Endothelial cell of umbilical vein (primary cell): ENCODE measurements around the gene MOB3A. TPM values are rescaled to one million over a fixed set of nuclear protein-coding genes. Genes with fewer than 3 reads are reported as not detected.
"Not testable (repeated sequence)": the region's sequence is repeated elsewhere in the genome, so short reads cannot be mapped to it uniquely, and the experiment has no call there.

ENCODE experiments used
- BruUV-seq: library from RNA; stranded (reverse); fragments of 400-500 nt; replicated peaks from 2 replicates; lab custom pipeline; 2021; lab: Mats Ljungman, UMichigan
- CTCF ChIA-PET: fragments of 300-600, 350-600 bp; sonication (Branson Sonifier 250); formaldehyde crosslinking; loops from one replicate; lab custom pipeline; 2021; ENCODE audit warnings: antibody characterized with exemption, inconsistent platforms; lab: Charles Lee
- POLR2A ChIA-PET: fragments of 300-600, 350-600 bp; sonication (Branson Sonifier 250); formaldehyde crosslinking; loops from one replicate; lab custom pipeline; 2021; ENCODE audit warnings: antibody characterized with exemption, inconsistent platforms; lab: Charles Lee
- DNase-seq: peaks from one replicate; pipeline ENCODE4 v3.0.0-alpha.2; 2011; ENCODE audit warnings: low read depth, low spot score
- FAIRE-seq: peaks from 2 replicates; lab custom pipeline; 2011; peaks lifted over from hg19 to GRCh38; lab: Jason Lieb, UNC
- H2AFZ ChIP-seq: 2 replicates; pipeline ENCODE4 v1.6.0; 2012; ENCODE audit warnings: low read depth, low read length, control low read depth, inconsistent platforms
- H3K27ac ChIP-seq: 2 replicates; pipeline ENCODE4 v1.5.1; 2011; ENCODE audit warnings: low read depth, mild to moderate bottlenecking, control low read depth, low read length, moderate library complexity; ENCODE audit not compliant: insufficient read depth
- H3K27me3 ChIP-seq, 2 experiments: 2 replicates each; pipeline versions ENCODE4 v1.6.0 to v1.6.1; 2011; ENCODE audit warnings: low read length in 2 of 2, mixed read lengths in 1 of 2; ENCODE audit not compliant: control insufficient read depth in 2 of 2, insufficient read depth in 2 of 2
- H3K36me3 ChIP-seq, 2 experiments: 2 replicates in 1 of 2; 3 replicates in 1 of 2; pipeline ENCODE4 v1.5.1; 2011; ENCODE audit warnings: low read length in 2 of 2, mild to moderate bottlenecking in 1 of 2, moderate library complexity in 1 of 2; ENCODE audit not compliant: control insufficient read depth in 2 of 2, insufficient read depth in 2 of 2; ENCODE audit errors: extremely low read depth in 1 of 2
- H3K4me1 ChIP-seq: 3 replicates; pipeline ENCODE4 v1.5.1; 2011; ENCODE audit warnings: mild to moderate bottlenecking, low read length; ENCODE audit not compliant: control insufficient read depth, insufficient read depth; ENCODE audit errors: extremely low read depth
- H3K4me2 ChIP-seq: 2 replicates; pipeline ENCODE4 v1.6.1; 2011; ENCODE audit warnings: low read length, control low read depth, mixed read lengths; ENCODE audit not compliant: insufficient read depth
- H3K4me3 ChIP-seq, 3 experiments: fragments of 200-600 bp in 1 of 3; sonication (generic), shearing (Covaris generic) in 1 of 3; replicated peaks in 1 of 3; 2 replicates each; pipeline ENCODE4 v1.5.1; 2011 to 2016; ENCODE audit warnings: control low read depth in 3 of 3, low read length in 3 of 3, mild to moderate bottlenecking in 2 of 3, inconsistent platforms in 1 of 3, low read depth in 1 of 3, moderate library complexity in 1 of 3; ENCODE audit not compliant: insufficient read depth in 1 of 3
- H3K79me2 ChIP-seq: 2 replicates; pipeline ENCODE4 v1.6.0; 2012; ENCODE audit warnings: low read length, inconsistent platforms; ENCODE audit not compliant: control insufficient read depth, insufficient read depth
- H3K9ac ChIP-seq: replicated peaks from 2 replicates; pipeline ENCODE3; 2011; ENCODE audit warnings: low read length, control low read depth; ENCODE audit not compliant: insufficient read depth; ENCODE audit errors: extremely low read depth
- H3K9me1 ChIP-seq: replicated peaks from 3 replicates; pipeline ENCODE4 v1.6.0; 2011; ENCODE audit warnings: mild to moderate bottlenecking, low read length; ENCODE audit not compliant: control insufficient read depth, insufficient read depth; ENCODE audit errors: extremely low read depth
- H3K9me3 ChIP-seq: replicated peaks from 2 replicates; pipeline ENCODE4 v1.5.1; 2012; ENCODE audit warnings: low read length, inconsistent platforms; ENCODE audit not compliant: control insufficient read depth, insufficient read depth
- H4K20me1 ChIP-seq: replicated peaks from 2 replicates; pipeline ENCODE3; 2011; ENCODE audit warnings: mild to moderate bottlenecking, low read length; ENCODE audit not compliant: control insufficient read depth, insufficient read depth; ENCODE audit errors: extremely low read depth
- CTCF ChIP-seq, 2 donors: IDR thresholded peaks; 1 replicate in 1 of 2; 2 replicates in 1 of 2; pipeline ENCODE4 v1.5.1; 2011; ENCODE audit warnings: low read length in 2 of 2, mild to moderate bottlenecking in 2 of 2, moderate library complexity in 2 of 2, control low read depth in 1 of 2, inconsistent platforms in 1 of 2, low read depth in 1 of 2; ENCODE audit not compliant: insufficient read depth in 1 of 2; ENCODE audit errors: extremely low read depth in 1 of 2
- JUN ChIP-seq: IDR thresholded peaks from 2 replicates; pipeline ENCODE4 v1.6.1; 2011; ENCODE audit warnings: borderline replicate concordance, low read depth; ENCODE audit not compliant: insufficient read length, insufficient read depth
- dilution Hi-C: fragments of 300-500 bp; cut with MboI; formaldehyde crosslinking; loops from one replicate; pipeline ENCODE4 v1.15.0; 2019; ENCODE audit warnings: low sequenced_read_pairs; ENCODE audit not compliant: extremely low pct_ligation_motif_present
- intact Hi-C: fragments of 100-400 bp; cut with micrococcal nuclease; formaldehyde crosslinking; loops from one replicate; pipeline ENCODE4 v1.10.0; 2022
- polyA plus RNA-seq, 4 experiments: library from polyadenylated mRNA; depleted of rRNA in 3 of 4; stranded (reverse) in 3 of 4; unstranded in 1 of 4; fragments of >200 nt; gene quantifications; 2 replicates each; pipeline versions ENCODE4 v1.2.1 to v1.2.3, GENCODE V29; 2011 to 2012; ENCODE audit warnings: missing spikeins in 1 of 4
- total RNA-seq: library from RNA; stranded (reverse); gene quantifications from 2 replicates; pipeline ENCODE4 v1.2.3, GENCODE V29; 2021

Gene MOB3A
- total and polyA plus RNA-seq, 2 donors (not counting 3 experiments of a cell fraction or from before 2014, with no cell fraction given): 46.5 to 59.7 TPM

DNA sequence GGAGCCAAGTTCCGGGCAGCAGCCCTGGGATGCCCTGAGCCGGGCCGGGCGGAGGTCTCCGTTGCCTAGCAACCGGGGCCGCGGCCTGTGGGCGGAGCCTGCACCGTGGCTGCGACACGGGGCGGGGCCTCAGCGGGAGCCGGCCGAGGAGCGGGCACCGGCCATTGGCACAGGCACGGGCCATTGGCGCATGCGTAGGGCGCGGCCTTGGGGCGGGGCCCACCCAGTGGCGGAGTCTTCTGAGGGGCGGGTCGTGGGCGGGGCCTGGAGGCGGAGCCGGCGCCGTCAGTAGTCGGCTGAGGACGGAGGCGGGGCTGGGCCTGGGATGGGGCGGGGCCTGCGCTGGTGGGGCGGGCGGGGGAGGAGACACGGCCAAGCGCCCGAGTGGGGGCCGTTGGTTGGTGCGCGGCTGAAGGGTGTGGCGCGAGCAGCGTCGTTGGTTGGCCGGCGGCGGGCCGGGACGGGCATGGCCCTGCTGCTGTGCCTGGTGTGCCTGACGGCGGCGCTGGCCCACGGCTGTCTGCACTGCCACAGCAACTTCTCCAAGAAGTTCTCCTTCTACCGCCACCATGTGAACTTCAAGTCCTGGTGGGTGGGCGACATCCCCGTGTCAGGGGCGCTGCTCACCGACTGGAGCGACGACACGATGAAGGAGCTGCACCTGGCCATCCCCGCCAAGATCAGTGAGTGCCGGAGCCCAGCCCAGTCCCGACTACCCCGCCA is 515 bp upstream of the MOB3A start, which contains the start of gene IZUMO4:
Gene IZUMO4 (plus strand): TSS at position 436 of the 723 bp plus-strand sequence. CDS start 31 bp downstream, at position 467.
- intact Hi-C loops: loop anchor here (1.0 kb wide), 5 partner anchors 11 to 233 kb away; partner anchors contain the start of genes AP3D1, KLF16 and MKNK2
- no TSS peak for BruUV-seq
- peak within 1 kb of the TSS; percentile 58 to 90 (median 75) for H3K4me3 ChIP-seq
- H3K9ac ChIP-seq: peak within 1 kb of the TSS; percentile 76
- FAIRE-seq (peak; percentile 99), DNase-seq (peak; percentile 97)
- H3K27ac ChIP-seq: peak within 1 kb of the TSS; percentile 75
- H3K9me3 ChIP-seq: no peaks in the 10 kb centered on the region
- dilution Hi-C loops: no loop called here
- H3K4me2 ChIP-seq: peak within 1 kb of the TSS; percentile 87
- ChIA-PET POLR2A (no interaction called here), CTCF (interaction anchor here (1.0 kb wide), 1 partner anchor 9 kb away, joined by 3 read pairs; no protein-coding TSS in a partner anchor)
- H3K36me3 ChIP-seq: peaks cover 0 to 21% of the 10 kb centered on the region in 2 experiments
- no peak for TF ChIP-seq JUN
- TF ChIP-seq CTCF (IDR thresholded peaks at IDR 0.05; ENCODE audit: extremely low read depth in 1 of 2, insufficient read depth in 1 of 2, low read depth in 1 of 2, low read length in 2 of 2): peak in 1 of 2 donors; percentile 58
- no peaks in the 10 kb centered on the region for H4K20me1 ChIP-seq
- no peaks in the 10 kb centered on the region for H3K27me3 ChIP-seq
- no peaks in the 10 kb centered on the region for H3K9me1 ChIP-seq
- peaks cover 13% of the 10 kb centered on the region for H3K4me1 ChIP-seq
- H2AFZ ChIP-seq: peak within 1 kb of the TSS; percentile 87
- H3K79me2 ChIP-seq: peaks cover 28% of the 10 kb centered on the region

GRCh38 chr19:2091926-2092525 is 4.1 kb downstream of the MOB3A start:
- FAIRE-seq, H3K27me3 ChIP-seq, H3K9me1 ChIP-seq, H2AFZ ChIP-seq, H3K4me2 ChIP-seq, H3K9ac ChIP-seq, dilution Hi-C loops, H3K4me3 ChIP-seq, H3K9me3 ChIP-seq, DNase-seq, CTCF ChIA-PET, H4K20me1 ChIP-seq, BruUV-seq, intact Hi-C loops, H3K36me3 ChIP-seq, H3K27ac ChIP-seq: not testable (repeated sequence)
- H3K4me1 ChIP-seq: peaks cover 36% of the 10 kb centered on the region
- POLR2A ChIA-PET: interaction anchor here (0.7 kb wide), 1 partner anchor 91 kb away, joined by 3 read pairs; no protein-coding TSS in a partner anchor
- H3K79me2 ChIP-seq: peaks cover 56% of the 10 kb centered on the region
